H1 (cell line): ENCODE results near the gene IL10RA. TPM values are rescaled to one million over a fixed set of nuclear protein-coding genes. Genes with fewer than 3 reads are reported as not detected.

Experiments used
- CTCF ChIA-PET: fragments of 300-600 bp; sonication (Branson Sonifier 250); formaldehyde crosslinking; loops from one replicate; lab custom pipeline; 2021; ENCODE audit not compliant: partially characterized antibody; lab: Charles Lee
- POLR2A ChIA-PET: fragments of 300-600 bp; sonication (Branson Sonifier 250); formaldehyde crosslinking; loops from one replicate; lab custom pipeline; 2021; ENCODE audit warnings: inconsistent platforms; ENCODE audit not compliant: partially characterized antibody; lab: Charles Lee
- DNase-seq, 2 experiments: peaks; one replicate each; pipeline versions ENCODE4 v3.0.0 to v3.0.0-alpha.2; 2010 to 2022; ENCODE audit warnings: low spot score in 2 of 2, low read depth in 1 of 2, mixed read lengths in 1 of 2
- FAIRE-seq: peaks from 2 replicates; lab custom pipeline; 2011; peaks lifted over from hg19 to GRCh38; lab: Jason Lieb, UNC
- H2AFZ ChIP-seq: 2 replicates; pipeline ENCODE4 v1.8.1; 2012; ENCODE audit warnings: low read length, inconsistent platforms
- H2AK5ac ChIP-seq: 2 replicates; pipeline ENCODE4 v1.6.1; 2013; ENCODE audit warnings: low read depth, low read length
- H2BK120ac ChIP-seq: replicated peaks from 2 replicates; pipeline ENCODE3; 2013; ENCODE audit warnings: low read depth, low read length, inconsistent platforms
- H2BK12ac ChIP-seq: 2 replicates; pipeline ENCODE4 v1.6.1; 2013; ENCODE audit warnings: low read depth, low read length
- H2BK15ac ChIP-seq: 2 replicates; pipeline ENCODE4 v1.6.1; 2013; ENCODE audit warnings: low read length
- H2BK20ac ChIP-seq: 2 replicates; pipeline ENCODE4 v1.6.1; 2013; ENCODE audit warnings: low read length
- H2BK5ac ChIP-seq: 2 replicates; pipeline ENCODE4 v1.6.1; 2013; ENCODE audit warnings: low read depth, low read length
- H3K14ac ChIP-seq: 2 replicates; pipeline ENCODE4 v1.6.1; 2013; ENCODE audit warnings: inconsistent platforms; ENCODE audit not compliant: insufficient read length
- H3K18ac ChIP-seq: 2 replicates; pipeline ENCODE4 v1.6.1; 2013; ENCODE audit warnings: low read length; ENCODE audit errors: extremely low read depth
- H3K23ac ChIP-seq: 2 replicates; pipeline ENCODE4 v1.6.1; 2013; ENCODE audit warnings: inconsistent platforms; ENCODE audit not compliant: insufficient read length
- H3K23me2 ChIP-seq: 2 replicates; pipeline ENCODE4 v1.6.1; 2013; ENCODE audit warnings: low read depth, low read length
- H3K27ac ChIP-seq: 2 replicates; pipeline ENCODE4 v1.6.1; 2011; ENCODE audit warnings: low read depth, low read length, inconsistent platforms
- H3K27me3 ChIP-seq, 4 experiments: replicated peaks in 1 of 4; 1 replicate in 1 of 4; 2 replicates in 3 of 4; pipeline versions ENCODE4 v1.6.1 to v1.8.1; 2011 to 2013; ENCODE audit warnings: low read length in 3 of 4, mild to moderate bottlenecking in 3 of 4, inconsistent platforms in 2 of 4, mixed read lengths in 2 of 4, moderate library complexity in 1 of 4; ENCODE audit not compliant: control insufficient read depth in 3 of 4, insufficient read depth in 3 of 4; ENCODE audit errors: extremely low read depth in 1 of 4
- H3K36me3 ChIP-seq, 4 experiments: 2 replicates each; pipeline versions ENCODE4 v1.6.1 to v1.8.1; 2011 to 2013; ENCODE audit warnings: mild to moderate bottlenecking in 4 of 4, low read length in 3 of 4, moderate library complexity in 2 of 4, control low read depth in 1 of 4, inconsistent platforms in 1 of 4; ENCODE audit not compliant: insufficient read depth in 4 of 4, control insufficient read depth in 2 of 4
- H3K4ac ChIP-seq: replicated peaks from 2 replicates; pipeline ENCODE3; 2013; ENCODE audit warnings: low read length, low read depth, mixed read lengths, inconsistent platforms; ENCODE audit not compliant: insufficient read length
- H3K4me1 ChIP-seq, 4 experiments: replicated peaks in 1 of 4; 1 replicate in 1 of 4; 2 replicates in 3 of 4; pipeline versions ENCODE4 v1.6.1 to v1.8.1; 2011 to 2013; ENCODE audit warnings: low read length in 3 of 4, inconsistent platforms in 2 of 4, mixed read lengths in 1 of 4; ENCODE audit not compliant: insufficient read depth in 4 of 4, control insufficient read depth in 3 of 4
- H3K4me2 ChIP-seq, 2 experiments: 2 replicates each; pipeline versions ENCODE4 v1.6.1 to v1.8.1; 2011 to 2013; ENCODE audit warnings: low read depth in 2 of 2, low read length in 2 of 2, control low read depth in 1 of 2, inconsistent platforms in 1 of 2, mild to moderate bottlenecking in 1 of 2; ENCODE audit not compliant: insufficient read depth in 1 of 2
- H3K4me3 ChIP-seq, 4 experiments: fragments of 200-600, 300-600 bp in 1 of 4; sonication (generic), shearing (Covaris generic), sonication (Bioruptor Twin) in 1 of 4; 2 replicates each; pipeline versions ENCODE4 v1.5.1 to v1.8.1; 2011 to 2016; ENCODE audit warnings: low read length in 4 of 4, low read depth in 3 of 4, control low read depth in 2 of 4, inconsistent platforms in 2 of 4, mild to moderate bottlenecking in 2 of 4, mixed read lengths in 1 of 4, moderate library complexity in 1 of 4; ENCODE audit not compliant: insufficient read depth in 2 of 4; ENCODE audit errors: extremely low read depth in 1 of 4
- H3K56ac ChIP-seq: replicated peaks from 2 replicates; pipeline ENCODE3; 2013; ENCODE audit warnings: low read depth, mild to moderate bottlenecking, mixed read lengths, low read length, inconsistent platforms; ENCODE audit not compliant: insufficient read length
- H3K79me1 ChIP-seq: 2 replicates; pipeline ENCODE4 v1.6.1; 2013; ENCODE audit warnings: low read depth, low read length, control low read depth
- H3K79me2 ChIP-seq, 2 experiments: 2 replicates each; pipeline versions ENCODE4 v1.6.1 to v1.8.1; 2012 to 2013; ENCODE audit warnings: low read length in 2 of 2, mild to moderate bottlenecking in 2 of 2, inconsistent platforms in 1 of 2; ENCODE audit not compliant: insufficient read depth in 2 of 2, control insufficient read depth in 1 of 2
- H3K9ac ChIP-seq, 4 experiments: replicated peaks in 1 of 4; 1 replicate in 1 of 4; 2 replicates in 3 of 4; pipeline versions ENCODE4 v1.6.1 to v1.8.1; 2011 to 2013; ENCODE audit warnings: low read depth in 3 of 4, low read length in 3 of 4, control low read depth in 2 of 4, mild to moderate bottlenecking in 2 of 4, moderate library complexity in 2 of 4, inconsistent platforms in 1 of 4; ENCODE audit errors: extremely low read depth in 1 of 4
- H3K9me3 ChIP-seq, 2 experiments: 2 replicates each; pipeline versions ENCODE4 v1.6.1 to v1.8.1; 2012 to 2013; ENCODE audit warnings: mild to moderate bottlenecking in 2 of 2, moderate library complexity in 2 of 2, control low read depth in 1 of 2, inconsistent platforms in 1 of 2, low read depth in 1 of 2, low read length in 1 of 2, mixed read lengths in 1 of 2; ENCODE audit not compliant: insufficient read depth in 2 of 2
- H4K20me1 ChIP-seq, 2 experiments: replicated peaks in 1 of 2; 2 replicates each; pipeline versions ENCODE3 to v1.8.1; 2011 to 2013; ENCODE audit warnings: inconsistent platforms in 2 of 2, low read length in 2 of 2, mild to moderate bottlenecking in 1 of 2; ENCODE audit not compliant: insufficient read depth in 2 of 2, control insufficient read depth in 1 of 2
- H4K5ac ChIP-seq: 2 replicates; pipeline ENCODE4 v1.6.1; 2013; ENCODE audit warnings: low read length, low read depth, mixed read lengths, inconsistent platforms; ENCODE audit not compliant: insufficient read length
- H4K8ac ChIP-seq: 2 replicates; pipeline ENCODE4 v1.8.0; 2013; ENCODE audit warnings: mild to moderate bottlenecking, moderate library complexity, low read length, inconsistent platforms; ENCODE audit not compliant: insufficient read depth; ENCODE audit errors: extremely low read depth
- H4K91ac ChIP-seq: replicated peaks from 2 replicates; pipeline ENCODE3; 2013; ENCODE audit warnings: low read length, mixed read lengths, inconsistent platforms; ENCODE audit not compliant: insufficient read length
- WGBS, 2 experiments: shearing (Covaris generic) in 1 of 2; methylation state at CpG; one replicate each; pipeline versions ENCODE4 v1.1.6 to v1.1.7; 2013 to 2015; ENCODE audit warnings: low lambda C conversion rate in 2 of 2, mixed read lengths in 2 of 2, inconsistent platforms in 1 of 2, low coverage in 1 of 2, missing lambda C conversion rate in 1 of 2; ENCODE audit not compliant: insufficient replicate concordance in 2 of 2, insufficient coverage in 1 of 2, insufficient read length in 1 of 2; ENCODE audit errors: extremely low coverage in 1 of 2, missing lambda C conversion rate in 1 of 2; 5-methylcytosine and 5-hydroxymethylcytosine counted together
- polyA plus RNA-seq, 7 experiments: library from polyadenylated mRNA; depleted of rRNA in 3 of 7; stranded (reverse) in 5 of 7; unstranded in 2 of 7; fragments of >200 nt in 5 of 7; fragments of 200-250 nt in 2 of 7; gene quantifications; 1 replicate in 5 of 7; 2 replicates in 1 of 7; 4 replicates in 1 of 7; pipeline versions ENCODE4 v1.2.1 to v1.2.3, GENCODE V29; 2011 to 2013; ENCODE audit warnings: missing spikeins in 2 of 7, mixed read lengths in 2 of 7
- total RNA-seq: library from RNA; stranded (reverse); fragmentation: NEBNext Ultra II Directional; extraction: Animal tissue kit (Norgen Biotek cat#: 25700); gene quantifications from 2 replicates; pipeline ENCODE4 v1.2.1, GENCODE V29; 2021

The IL10RA gene
- total and polyA plus RNA-seq, 2 of the 8 experiments (the other 6 are each of a cell fraction or from before 2014, with no cell fraction given), result 0.05 to 0.11 TPM

DNA sequence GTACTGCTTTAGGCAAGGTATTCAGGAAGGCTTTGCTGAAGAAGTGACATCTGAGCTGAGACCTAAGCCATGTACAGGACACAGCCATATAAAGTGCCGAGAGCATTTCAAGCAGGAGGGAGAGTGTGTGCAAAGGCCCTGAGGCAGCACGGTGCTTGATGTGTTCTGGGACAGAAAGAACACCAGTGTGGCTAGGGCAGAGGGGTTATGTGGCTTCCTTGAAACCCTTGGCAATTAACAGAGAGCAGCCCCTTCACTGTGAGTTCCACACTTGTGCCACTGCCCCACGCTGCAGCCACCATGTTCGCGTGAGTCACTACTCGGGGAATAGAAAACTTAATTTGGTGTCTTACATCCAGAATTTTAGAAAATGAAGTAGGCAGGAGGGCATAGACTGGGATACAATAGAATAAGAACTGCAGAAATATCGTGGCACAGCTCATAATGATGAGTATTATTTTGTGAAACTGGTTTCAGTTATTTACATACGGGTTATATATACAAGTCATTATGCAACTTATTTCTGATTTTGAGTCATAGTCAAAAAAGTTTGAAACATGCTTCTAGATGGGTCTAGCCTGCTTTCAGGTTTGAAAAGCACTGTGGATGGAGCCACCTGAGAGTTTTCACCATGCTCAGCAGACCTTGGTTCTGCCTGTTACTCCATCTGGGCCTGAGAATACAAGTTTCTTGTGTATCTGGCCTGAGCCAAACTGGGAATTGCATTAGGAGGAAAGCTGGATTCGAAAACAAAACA is 11.8 kb downstream of the IL10RA start:
- Histone ChIP-seq H3K36me3 (no peaks in the 10 kb centered on the region), H2AFZ (no peak overlapping the region), H2AK5ac (no peak overlapping the region), H3K4ac (no peak overlapping the region), H3K23me2 (no peaks in the 10 kb centered on the region), H3K14ac (no peak overlapping the region), H3K79me1 (no peaks in the 10 kb centered on the region), H3K4me2 (no peak overlapping the region), H4K91ac (no peak overlapping the region), H2BK5ac (no peak overlapping the region), H2BK120ac (no peak overlapping the region), H2BK15ac (no peak overlapping the region), H3K9me3 (no peaks in the 10 kb centered on the region), H3K79me2 (no peaks in the 10 kb centered on the region), H3K27me3 (peaks cover 0 to 2% (median 0%) of the 10 kb centered on the region in 4 experiments; a peak in 1 of 7 replicates), H3K4me1 (peaks cover 0 to 6% (median 3%) of the 10 kb centered on the region in 4 experiments; a peak in 4 of 7 replicates), H4K5ac (no peak overlapping the region), H3K23ac (no peak overlapping the region), H3K9ac (no peak overlapping the region), H2BK20ac (no peak overlapping the region), H3K56ac (no peak overlapping the region), H4K8ac (no peak overlapping the region), H3K4me3 (no peak overlapping the region), H3K27ac (no peak overlapping the region), H3K18ac (no peak overlapping the region), H2BK12ac (no peak overlapping the region), H4K20me1 (no peaks in the 10 kb centered on the region)
- DNase-seq, result no peak
- FAIRE-seq, result no peak
- ChIA-PET POLR2A (interaction anchor here (0.5 kb wide), 1 partner anchor 37 kb away, joined by 4 read pairs; no protein-coding TSS in a partner anchor), CTCF (interaction anchor here (1.3 to 2.9 kb wide), 3 partner anchors 10 to 181 kb away, joined by 4 to 8 read pairs (median 6); no protein-coding TSS in a partner anchor)
- WGBS, 2 experiments, result 91% methylated on average over 9 of the region's 9 CpGs; no CpG with 5 or more reads in 1 of the 2 experiments
